Measurements from ENCODE around the gene SPATA24. TPM values are rescaled to one million over a fixed set of nuclear protein-coding genes. Genes with fewer than 3 reads are reported as not detected.
"Not testable (repeated sequence)": the region's sequence is repeated elsewhere in the genome, so short reads cannot be mapped to it uniquely, and the experiment has no call there.

The SPATA24 gene
- total and polyA plus RNA-seq, 10 donors: 2.1 to 9.5 (median 4.3) TPM

DNA sequence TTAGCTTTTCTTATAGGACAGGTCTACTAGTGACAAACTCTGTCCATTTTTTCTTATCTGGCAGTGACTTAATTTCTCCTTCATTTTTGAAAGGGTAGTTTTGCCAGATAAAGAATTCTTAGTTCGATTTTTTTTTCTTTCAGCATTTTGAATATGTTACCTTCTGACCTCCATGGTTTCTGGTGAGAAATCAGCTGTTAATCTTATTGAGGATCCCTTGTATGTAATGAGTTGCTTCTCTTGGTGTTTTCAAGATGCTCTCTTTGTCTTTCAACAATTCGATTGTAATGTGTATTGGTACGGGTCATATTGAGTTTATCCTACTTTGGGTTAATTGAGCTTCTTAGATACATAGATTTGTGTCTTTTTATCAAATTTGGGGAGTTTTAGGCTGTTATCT is 49.7 kb downstream of the SPATA24 start:
- intact Hi-C loops (cut with DNase I; ENCODE audit: low total_unique reads): no loop called here
- WGBS, 5 donors: 92 to 97% (median 95%) methylated on average over 3 of the region's 3 CpGs
- DNase-seq: no peak
- H3K36me3 ChIP-seq: peaks cover 0 to 64% (median 6%) of the 10 kb centered on the region in 6 donors
- no peak overlapping the region for H3K27ac ChIP-seq
- no peaks in the 10 kb centered on the region for H3K9me3 ChIP-seq
- peaks cover 0 to 74% (median 27%) of the 10 kb centered on the region in 6 donors for H3K4me1 ChIP-seq
- no peak overlapping the region for H3K4me3 ChIP-seq
- TF ChIP-seq CTCF (IDR thresholded peaks at IDR 0.05 in 8 of 11, conservative IDR thresholded peaks at IDR 0.05 in 3 of 11): no peak
- TF ChIP-seq POLR2AphosphoS5 (IDR thresholded peaks at IDR 0.05): no peak
- no peak for TF ChIP-seq POLR2A (IDR thresholded peaks at IDR 0.05)
- H3K27me3 ChIP-seq (replicated peaks in 1 of 7): no peaks in the 10 kb centered on the region

- H3K9me3 ChIP-seq; intact Hi-C loops (cut with DNase I; ENCODE audit: low total_unique reads); H3K27ac ChIP-seq; DNase-seq; H3K27me3 ChIP-seq (replicated peaks in 1 of 7); H3K4me3 ChIP-seq: not testable (repeated sequence)
- Histone ChIP-seq H3K4me1 (peaks cover 9 to 98% (median 64%) of the 10 kb centered on the region in 6 donors), H3K36me3 (peaks cover 0 to 63% (median 4%) of the 10 kb centered on the region in 6 donors)
- WGBS, 5 donors: 86 to 92% (median 87%) methylated on average over 9 of the region's 9 CpGs
These were observed 56.0 kb downstream of the SPATA24 start for GRCh38 chr5:139347863-139348262.

Small RNA genes lying within 50 kb of the gene (small RNA-seq; reads per million reads assigned to genes)
- gene RNU5B-4P: 0 reads per million in 4 donors

Other genes starting within 250 kb of the SPATA24 start
- 10 to 100 TPM; 24.5 to 42.3 (median 32.0) TPM for gene SIL1, start 205.7 kb downstream of the SPATA24 start, total RNA-seq
- gene SIL1, start 205.7 kb downstream of the SPATA24 start, polyA plus RNA-seq: 10 to 100 TPM; 23.4 to 34.2 (median 33.1) TPM
- 100 to 1,000 TPM; 170 to 251 (median 219) TPM for gene MATR3, start 110.3 kb downstream of the SPATA24 start, total RNA-seq
- gene MATR3, start 110.3 kb downstream of the SPATA24 start, polyA plus RNA-seq: 100 to 1,000 TPM; 114 to 147 (median 143) TPM
- 100 to 1,000 TPM in 2 of 7 donors, 10 to 100 TPM in 5; 73.2 to 117 (median 86.4) TPM for gene PAIP2, start 62.2 kb downstream of the SPATA24 start, total RNA-seq
- 100 to 1,000 TPM in 2 of 3 donors, 10 to 100 TPM in 1; 90.6 to 119 (median 117) TPM for gene PAIP2, start 62.2 kb downstream of the SPATA24 start, polyA plus RNA-seq
- 1 to 10 TPM in 4 of 7 donors, under 1 TPM in 2, not detected in 1; 0.28 to 2.4 (median 1.6) TPM for gene SLC23A1, start 20.8 kb downstream of the SPATA24 start, total RNA-seq
- 1 to 10 TPM in 1 of 3 donors, under 1 TPM in 2; 0.87 to 1.2 (median 0.89) TPM for gene SLC23A1, start 20.8 kb downstream of the SPATA24 start, polyA plus RNA-seq
- gene MZB1, start 14.2 kb downstream of the SPATA24 start, total RNA-seq: 100 to 1,000 TPM in 3 of 7 donors, 10 to 100 TPM in 4; 72.6 to 273 (median 97.8) TPM
- gene MZB1, start 14.2 kb downstream of the SPATA24 start, polyA plus RNA-seq: 100 to 1,000 TPM; 114 to 179 (median 144) TPM
- gene PROB1, start 9.0 kb downstream of the SPATA24 start, total RNA-seq: 1 to 10 TPM; 1.1 to 3.2 (median 2.3) TPM
- 1 to 10 TPM in 1 of 3 donors, under 1 TPM in 2; 0.33 to 1.3 (median 0.99) TPM for gene PROB1, start 9.0 kb downstream of the SPATA24 start, polyA plus RNA-seq
- gene DNAJC18, start 35.4 kb upstream of the SPATA24 start, total RNA-seq: 10 to 100 TPM in 1 of 7 donors, 1 to 10 TPM in 6; 4.0 to 10.8 (median 7.8) TPM
- gene DNAJC18, start 35.4 kb upstream of the SPATA24 start, polyA plus RNA-seq: 1 to 10 TPM; 1.3 to 7.1 (median 4.5) TPM
- 10 to 100 TPM; 11.3 to 52.3 (median 20.8) TPM for gene ECSCR, start 58.7 kb upstream of the SPATA24 start, total RNA-seq
- gene ECSCR, start 58.7 kb upstream of the SPATA24 start, polyA plus RNA-seq: 10 to 100 TPM; 14.1 to 18.4 (median 17.7) TPM
- gene SMIM33, start 66.9 kb upstream of the SPATA24 start, total RNA-seq: under 1 TPM in 1 of 7 donors, not detected in 6; 0.24 TPM
- gene SMIM33, start 66.9 kb upstream of the SPATA24 start, polyA plus RNA-seq: under 1 TPM in 1 of 3 donors, not detected in 2; 0.03 TPM
- 100 to 1,000 TPM in 6 of 7 donors, 10 to 100 TPM in 1; 99.7 to 166 (median 130) TPM for gene STING1, start 78.7 kb upstream of the SPATA24 start, total RNA-seq
- gene STING1, start 78.7 kb upstream of the SPATA24 start, polyA plus RNA-seq: 10 to 100 TPM; 24.2 to 49.8 (median 43.6) TPM
- 100 to 1,000 TPM in 2 of 7 donors, 10 to 100 TPM in 5; 64.3 to 120 (median 94.3) TPM for gene UBE2D2, start 157.2 kb upstream of the SPATA24 start, total RNA-seq
- 100 to 1,000 TPM; 101 to 132 (median 103) TPM for gene UBE2D2, start 157.2 kb upstream of the SPATA24 start, polyA plus RNA-seq
- 10 to 100 TPM; 57.5 to 69.5 (median 62.8) TPM for gene CXXC5, start 244.3 kb upstream of the SPATA24 start, total RNA-seq
- gene CXXC5, start 244.3 kb upstream of the SPATA24 start, polyA plus RNA-seq: 10 to 100 TPM; 46.4 to 69.5 (median 60.8) TPM